ENCODE measurements around the gene KIAA1217.

The KIAA1217 gene

DNA sequence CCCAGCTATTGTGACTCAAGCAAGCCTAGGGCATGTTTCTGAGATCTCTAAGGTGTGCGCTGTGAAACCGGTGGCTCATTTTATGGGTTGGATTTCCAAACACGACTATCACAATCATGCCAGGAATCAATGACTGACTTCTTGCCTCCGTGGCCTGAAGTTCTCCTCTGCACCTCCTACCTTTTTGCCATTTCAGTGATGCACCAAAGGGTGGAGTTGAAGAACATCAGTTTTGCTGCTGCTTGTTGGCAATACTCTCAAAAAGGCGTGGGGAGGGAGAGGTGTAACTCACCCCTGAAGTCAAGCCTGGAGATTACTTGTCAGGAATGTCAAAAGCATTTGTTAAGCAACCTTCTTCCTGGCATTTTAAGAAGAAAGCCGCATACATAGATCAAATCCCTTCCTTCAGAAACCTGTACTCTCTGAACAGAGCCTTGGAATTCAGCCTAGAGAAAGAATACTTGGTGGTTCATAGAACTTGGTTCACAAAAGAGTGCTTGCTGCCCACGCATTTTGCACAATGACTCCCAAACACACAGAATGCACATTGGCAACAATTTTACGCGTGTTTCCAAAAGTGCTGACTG lies 41.0 kb downstream of the KIAA1217 start:
- H3K4me3 ChIP-seq (ENCODE audit: control insufficient read depth, low read depth, low read length) = no peak overlapping the region
- TF ChIP-seq, protein P1, sequence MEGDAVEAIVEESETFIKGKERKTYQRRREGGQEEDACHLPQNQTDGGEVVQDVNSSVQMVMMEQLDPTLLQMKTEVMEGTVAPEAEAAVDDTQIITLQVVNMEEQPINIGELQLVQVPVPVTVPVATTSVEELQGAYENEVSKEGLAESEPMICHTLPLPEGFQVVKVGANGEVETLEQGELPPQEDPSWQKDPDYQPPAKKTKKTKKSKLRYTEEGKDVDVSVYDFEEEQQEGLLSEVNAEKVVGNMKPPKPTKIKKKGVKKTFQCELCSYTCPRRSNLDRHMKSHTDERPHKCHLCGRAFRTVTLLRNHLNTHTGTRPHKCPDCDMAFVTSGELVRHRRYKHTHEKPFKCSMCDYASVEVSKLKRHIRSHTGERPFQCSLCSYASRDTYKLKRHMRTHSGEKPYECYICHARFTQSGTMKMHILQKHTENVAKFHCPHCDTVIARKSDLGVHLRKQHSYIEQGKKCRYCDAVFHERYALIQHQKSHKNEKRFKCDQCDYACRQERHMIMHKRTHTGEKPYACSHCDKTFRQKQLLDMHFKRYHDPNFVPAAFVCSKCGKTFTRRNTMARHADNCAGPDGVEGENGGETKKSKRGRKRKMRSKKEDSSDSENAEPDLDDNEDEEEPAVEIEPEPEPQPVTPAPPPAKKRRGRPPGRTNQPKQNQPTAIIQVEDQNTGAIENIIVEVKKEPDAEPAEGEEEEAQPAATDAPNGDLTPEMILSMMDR (IDR thresholded peaks at IDR 0.05; ENCODE audit: control insufficient read depth, insufficient read depth, low read depth, low read length, missing control alignments) = no peak
- DNase-seq (ENCODE audit: low read depth) = no peak

DNA sequence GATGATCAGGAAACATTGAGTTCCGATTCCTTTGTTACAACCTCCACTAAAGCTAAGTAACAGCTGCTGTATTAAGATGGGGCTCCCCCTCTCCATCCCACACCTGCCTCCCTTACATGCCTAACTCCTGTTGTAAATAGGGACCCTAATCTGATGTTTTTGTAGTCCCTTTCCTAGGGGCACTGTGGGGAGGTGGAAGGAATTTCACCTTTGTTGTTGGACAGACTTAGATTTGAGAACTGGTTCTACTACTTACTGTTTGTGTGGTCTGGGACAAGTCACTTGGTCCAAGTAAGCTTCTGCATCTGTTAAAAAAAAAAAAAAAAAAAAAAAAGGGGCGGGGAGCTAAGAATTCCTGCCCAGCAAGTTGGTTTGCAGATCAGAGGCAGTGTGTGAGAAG lies 42.6 kb downstream of the KIAA1217 start:
- TF ChIP-seq, protein P1 (IDR thresholded peaks at IDR 0.05; ENCODE audit: control insufficient read depth, insufficient read depth, low read depth, low read length, missing control alignments) = no peak
- H3K4me3 ChIP-seq (ENCODE audit: control insufficient read depth, low read depth, low read length) = no peak overlapping the region
- DNase-seq (ENCODE audit: low read depth) = no peak

DNA sequence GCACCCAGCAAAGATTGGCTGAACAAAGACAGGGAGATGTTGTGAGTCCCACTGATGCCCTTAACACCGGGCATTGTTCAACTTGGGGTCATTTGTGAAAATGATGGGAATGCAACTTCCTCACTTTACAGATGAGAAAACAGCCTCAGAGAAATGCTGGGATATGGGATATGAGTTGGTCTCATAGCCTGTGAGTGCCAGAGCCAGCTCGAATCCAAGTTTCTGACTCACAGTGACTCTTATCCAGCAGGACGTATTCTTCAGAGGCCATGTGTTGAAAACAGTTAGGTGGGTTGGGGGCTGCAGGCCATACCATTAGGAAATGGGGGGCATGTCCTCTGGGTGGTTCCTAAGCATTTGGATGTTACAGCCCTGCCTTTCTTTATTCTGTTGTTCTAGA lies 45.2 kb downstream of the KIAA1217 start:
- DNase-seq (ENCODE audit: low read depth) = no peak
- no peak overlapping the region for H3K4me3 ChIP-seq (ENCODE audit: control insufficient read depth, low read depth, low read length)
- TF ChIP-seq, protein P1 (IDR thresholded peaks at IDR 0.05; ENCODE audit: control insufficient read depth, insufficient read depth, low read depth, low read length, missing control alignments) = no peak

GRCh38 chr10:24255115-24255880 lies 46.4 kb downstream of the KIAA1217 start:
- DNase-seq (ENCODE audit: low read depth) = no peak
- no peak overlapping the region for H3K4me3 ChIP-seq (ENCODE audit: control insufficient read depth, low read depth, low read length)

DNA sequence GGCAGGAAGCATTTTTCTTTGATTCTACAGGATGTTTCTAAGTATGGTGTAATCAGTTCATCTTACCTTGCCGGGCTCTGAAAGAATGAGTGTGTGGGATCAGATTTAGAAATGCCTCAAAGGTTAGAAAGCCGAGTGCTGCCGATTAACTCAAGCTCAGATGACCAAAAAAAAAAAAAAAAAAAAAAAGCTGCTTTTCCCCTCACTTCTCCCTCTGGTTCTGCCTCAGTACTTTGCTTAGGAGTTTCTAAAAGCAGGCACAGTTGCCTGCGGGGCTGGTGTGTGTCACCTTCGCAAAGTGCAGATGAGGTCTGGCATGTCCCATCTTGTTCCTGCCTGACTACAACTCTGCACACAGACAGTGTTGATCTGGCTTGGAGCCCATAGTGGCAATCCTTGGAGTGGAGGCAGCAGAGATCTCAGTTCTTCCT lies 47.0 kb downstream of the KIAA1217 start:
- no peak overlapping the region for H3K4me3 ChIP-seq (ENCODE audit: control insufficient read depth, low read depth, low read length)
- DNase-seq (ENCODE audit: low read depth) = no peak
- TF ChIP-seq, protein P1 (IDR thresholded peaks at IDR 0.05; ENCODE audit: control insufficient read depth, insufficient read depth, low read depth, low read length, missing control alignments) = no peak

More at GRCh38 chr10:24255115-24255880, 46.4 kb downstream of the KIAA1217 start:
- TF ChIP-seq, protein P1 (IDR thresholded peaks at IDR 0.05; ENCODE audit: control insufficient read depth, insufficient read depth, low read depth, low read length, missing control alignments) = no peak

- TF ChIP-seq, protein P1 (IDR thresholded peaks at IDR 0.05; ENCODE audit: control insufficient read depth, insufficient read depth, low read depth, low read length, missing control alignments) = no peak
- H3K4me3 ChIP-seq (ENCODE audit: control insufficient read depth, low read depth, low read length) = no peak overlapping the region
- DNase-seq (ENCODE audit: low read depth) = no peak
Observed at GRCh38 chr10:24256619-24257107, 47.7 kb downstream of the KIAA1217 start.
